HepG2 (cell line): ENCODE data around the gene NUAK2. TPM values are rescaled to one million over a fixed set of nuclear protein-coding genes. Genes with fewer than 3 reads are reported as not detected.

Experiments used
- FOSL2 ChIP-seq: sonication (generic); formaldehyde crosslinking; IDR thresholded peaks from 2 replicates; pipeline ENCODE4 v1.4.0; 2020; ENCODE audit warnings: missing genetic modification reagents
- JUNB ChIP-seq: sonication (generic); formaldehyde crosslinking; IDR thresholded peaks from 2 replicates; pipeline ENCODE4 v1.8.0; 2022; ENCODE audit warnings: missing genetic modification reagents, mild to moderate bottlenecking, borderline replicate concordance
- KLF9 ChIP-seq: IDR thresholded peaks from 2 replicates; pipeline ENCODE4 v1.6.1; 2016; ENCODE audit warnings: low read depth
- NR2F6 ChIP-seq, 2 experiments: IDR thresholded peaks; 2 replicates each; pipeline ENCODE4 v1.6.1; 2016; ENCODE audit warnings: antibody characterized with exemption in 1 of 2, mild to moderate bottlenecking in 1 of 2
- PRDM10 ChIP-seq: sonication (generic); formaldehyde crosslinking; IDR thresholded peaks from 2 replicates; pipeline ENCODE4 v1.4.0; 2020; ENCODE audit warnings: low read depth, missing genetic modification reagents
- RERE ChIP-seq: IDR thresholded peaks from 2 replicates; pipeline ENCODE4 v1.6.1; 2016; ENCODE audit warnings: low read depth, missing genetic modification reagents, missing compliant biosample characterization
- TBX3 ChIP-seq: fragments of 450-650 bp; IDR thresholded peaks from 2 replicates; pipeline ENCODE4 v1.6.1; 2017; ENCODE audit warnings: antibody characterized with exemption, mild to moderate bottlenecking, inconsistent platforms, borderline replicate concordance
- ZBTB42 ChIP-seq: sonication (generic); formaldehyde crosslinking; IDR thresholded peaks from 2 replicates; pipeline ENCODE4 v1.5.0; 2020; ENCODE audit warnings: mild to moderate bottlenecking, missing genetic modification reagents
- ZNF3 ChIP-seq: IDR thresholded peaks from 2 replicates; pipeline ENCODE4 v1.7.0; 2017; ENCODE audit warnings: inconsistent platforms
- ZNF326 ChIP-seq: sonication (generic); formaldehyde crosslinking; IDR thresholded peaks from 2 replicates; pipeline ENCODE4 v1.4.0; 2020; ENCODE audit warnings: missing genetic modification reagents, borderline replicate concordance
- ZNF331 ChIP-seq: sonication (generic); formaldehyde crosslinking; IDR thresholded peaks from 2 replicates; pipeline ENCODE4 v1.4.0; 2020; ENCODE audit warnings: missing genetic modification reagents
- ZNF446 ChIP-seq: sonication (generic); formaldehyde crosslinking; IDR thresholded peaks from 2 replicates; pipeline ENCODE4 v1.5.0; 2020; ENCODE audit warnings: mild to moderate bottlenecking, missing genetic modification reagents
- ZNF550 ChIP-seq: sonication (generic); formaldehyde crosslinking; IDR thresholded peaks from 2 replicates; pipeline ENCODE4 v1.4.0; 2020; ENCODE audit warnings: mild to moderate bottlenecking, missing genetic modification reagents, borderline replicate concordance
- ZNF687 ChIP-seq: sonication (generic); formaldehyde crosslinking; IDR thresholded peaks from 2 replicates; pipeline ENCODE4 v1.5.1; 2020; ENCODE audit warnings: mild to moderate bottlenecking, missing genetic modification reagents, moderate library complexity
- polyA plus RNA-seq, 8 experiments: library from polyadenylated mRNA; depleted of rRNA in 3 of 8; stranded (reverse) in 7 of 8; unstranded in 1 of 8; fragments of >200 nt; fragmentation: Illumina TruSeq in 4 of 8; extraction: Trizol in 4 of 8; gene quantifications; 2 replicates each; pipeline versions ENCODE4 v1.2.1 to v1.2.3, GENCODE V29; 2011 to 2016; ENCODE audit warnings: low read depth in 4 of 8, missing spikeins in 1 of 8, mixed read lengths in 1 of 8; ENCODE audit not compliant: insufficient read depth in 1 of 8
- total RNA-seq, 5 experiments: library from RNA; depleted of rRNA; stranded (reverse); fragments of >200 nt; fragmentation: Illumina TruSeq; extraction: Trizol; gene quantifications; 2 replicates each; pipeline ENCODE4 v1.2.3, GENCODE V29; 2016; ENCODE audit warnings: low read depth in 1 of 5

NUAK2 gene
- total and polyA plus RNA-seq, 2 of the 13 experiments (the other 11 are each of a cell fraction or from before 2014, with no cell fraction given) = 0.75 to 1.1 TPM

- peak; percentile 66 for TF ChIP-seq ZNF687 (CRISPR knock-in tag)
- TF ChIP-seq FOSL2 (CRISPR knock-in tag) = peak; percentile 26; the same call in 1 of the 2 replicates
- TF ChIP-seq ZNF3 (CRISPR knock-in tag) = no peak
- TF ChIP-seq NR2F6 (IDR thresholded peaks at IDR 0.05) = no peak
- TF ChIP-seq NR2F6 (CRISPR knock-in tag; IDR thresholded peaks at IDR 0.05) = 0 out of 2 replicates have a peak, but pooled peaks have one; percentile 26
- no peak for TF ChIP-seq RERE (CRISPR knock-in tag)
- no peak for TF ChIP-seq TBX3
- TF ChIP-seq JUNB (CRISPR knock-in tag) = no peak
- peak; percentile 43; the same call in 1 of the 2 replicates for TF ChIP-seq PRDM10
- peak; percentile 63; the same call in 1 of the 2 replicates for TF ChIP-seq ZNF331 (CRISPR knock-in tag)
- no peak for TF ChIP-seq ZNF446
- TF ChIP-seq KLF9 (CRISPR knock-in tag) = no peak
- TF ChIP-seq ZNF326 (CRISPR knock-in tag) = no peak
- no peak for TF ChIP-seq ZBTB42 (CRISPR knock-in tag)
- no peak for TF ChIP-seq ZNF550 (CRISPR knock-in tag)
These were observed 4.1 kb downstream of the NUAK2 start (continued) for GRCh38 chr1:205317311-205317917.
